ENCODE data around the gene RAB11A.

RAB11A gene

GRCh38 chr15:65887565-65887964 is 18.3 kb downstream of the RAB11A start:
- peak in 1 of 2 experiments; percentile 46 for DNase-seq

GRCh38 chr15:65888981-65889380 is 19.7 kb downstream of the RAB11A start:
- peak in 1 of 2 experiments; percentile 26 for DNase-seq

- DNase-seq = no peak
Observed at GRCh38 chr15:65893060-65893459, 23.8 kb downstream of the RAB11A start.

- DNase-seq = no peak
Observed at GRCh38 chr15:65896236-65896635, 26.9 kb downstream of the RAB11A start.

GRCh38 chr15:65900488-65900887 is 31.2 kb downstream of the RAB11A start:
- DNase-seq = no peak

GRCh38 chr15:65901336-65901735 is 32.0 kb downstream of the RAB11A start:
- DNase-seq = no peak

GRCh38 chr15:65901836-65902235 is 32.5 kb downstream of the RAB11A start:
- no peak for DNase-seq

GRCh38 chr15:65902373-65902772 is 33.1 kb downstream of the RAB11A start:
- DNase-seq = peak in 1 of 2 experiments; percentile 14

GRCh38 chr15:65903296-65904073 is 34.2 kb downstream of the RAB11A start:
- no peak for DNase-seq

- DNase-seq = no peak
Observed at GRCh38 chr15:65904301-65904700, 35.0 kb downstream of the RAB11A start.

GRCh38 chr15:65906396-65906795 is 37.1 kb downstream of the RAB11A start:
- no peak for DNase-seq

- no peak for DNase-seq
Observed at GRCh38 chr15:65907661-65908060, 38.4 kb downstream of the RAB11A start.

- DNase-seq = no peak
Observed at GRCh38 chr15:65908876-65909275, 39.6 kb downstream of the RAB11A start.

GRCh38 chr15:65909831-65910230 is 40.5 kb downstream of the RAB11A start:
- DNase-seq = no peak

- no peak for DNase-seq
Observed at GRCh38 chr15:65910341-65910740, 41.0 kb downstream of the RAB11A start.

GRCh38 chr15:65912235-65912634 is 42.9 kb downstream of the RAB11A start:
- no peak for DNase-seq

GRCh38 chr15:65913631-65914199 is 44.4 kb downstream of the RAB11A start:
- no peak for DNase-seq

GRCh38 chr15:65914386-65914785 is 45.1 kb downstream of the RAB11A start:
- DNase-seq = no peak

- no peak for DNase-seq
Observed at GRCh38 chr15:65914981-65915925, 46.0 kb downstream of the RAB11A start.

- DNase-seq = no peak
Observed at GRCh38 chr15:65916041-65916663, 46.9 kb downstream of the RAB11A start.

GRCh38 chr15:65916664-65917406 is 47.5 kb downstream of the RAB11A start:
- DNase-seq = peak; percentile 10 to 14

GRCh38 chr15:65917407-65917756 is 48.1 kb downstream of the RAB11A start:
- no peak for DNase-seq
